Activated CD8-positive, alpha-beta T cell treated with anti-CD3 and anti-CD28 coated beads for 36 hours (primary cell): ENCODE data around the gene WDR5. TPM values are rescaled to one million over a fixed set of nuclear protein-coding genes. Genes with fewer than 3 reads are reported as not detected.

Experiments
- ATAC-seq: fragments of 200-7000 bp; cut with Tn5 transposase; one replicate; pipeline ENCODE4 v1.10.0; 2021; ENCODE audit warnings: mild to moderate bottlenecking, moderate library complexity
- CTCF ChIA-PET: fragments of 350-600 bp; sonication (Branson Sonifier 250); formaldehyde crosslinking; loops from one replicate; lab custom pipeline; 2021; ENCODE audit warnings: antibody characterized with exemption; lab: Charles Lee
- POLR2A ChIA-PET: fragments of 350-600 bp; sonication (Branson Sonifier 250); formaldehyde crosslinking; loops from one replicate; lab custom pipeline; 2021; ENCODE audit warnings: antibody characterized with exemption; lab: Charles Lee
- DNase-seq: peaks from one replicate; pipeline ENCODE4 v3.0.0-alpha.2; 2020
- H3K27ac Mint-ChIP-seq: one replicate; pipeline ENCODE4 v1.8.0; 2021; ENCODE audit warnings: mild to moderate bottlenecking, mixed read lengths
- H3K27me3 Mint-ChIP-seq: one replicate; pipeline ENCODE4 v1.8.0; 2021; ENCODE audit warnings: mixed read lengths
- H3K36me3 Mint-ChIP-seq: one replicate; pipeline ENCODE4 v1.8.0; 2021; ENCODE audit warnings: low read depth, mixed read lengths
- H3K4me1 Mint-ChIP-seq: one replicate; pipeline ENCODE4 v1.8.0; 2021; ENCODE audit warnings: low read depth, mixed read lengths
- H3K4me3 Mint-ChIP-seq: one replicate; pipeline ENCODE4 v1.8.0; 2021; ENCODE audit warnings: mild to moderate bottlenecking, moderate library complexity, mixed read lengths
- H3K9me3 Mint-ChIP-seq: one replicate; pipeline ENCODE4 v1.8.0; 2021; ENCODE audit warnings: mixed read lengths
- CTCF ChIP-seq: fragments of 200-600 bp; IDR thresholded peaks from one replicate; pipeline ENCODE4 v1.8.0; 2022; ENCODE audit warnings: antibody characterized with exemption, mild to moderate bottlenecking
- intact Hi-C: fragments of 100-400 bp; cut with micrococcal nuclease; formaldehyde crosslinking; loops from one replicate; pipeline ENCODE4 v1.10.0; 2022
- total RNA-seq, 2 experiments: library from RNA; stranded (reverse); gene quantifications; one replicate each; pipeline ENCODE4 v1.2.3, GENCODE V29; 2021

The WDR5 gene
- 10 to 100 TPM; 50.9 to 53.3 TPM for total RNA-seq

GRCh38 chr9:134135343-134136117 is at the start of gene WDR5:
WDR5 (plus strand) TSS chr9:134136082; CDS start chr9:134139878, 3,796 bp downstream.
- ChIA-PET POLR2A (interaction anchor here (0.7 to 3.0 kb wide), 12 partner anchors 9 to 466 kb away, joined by 3 to 32 read pairs (median 4); partner anchors contain the start of genes BRD3OS and RNU6ATAC), CTCF (interaction anchor here (0.8 to 3.0 kb wide), 6 partner anchors 28 to 140 kb away, joined by 3 to 12 read pairs (median 4); partner anchors contain the start of gene RNU6ATAC)
- DNase-seq (peak; percentile 91), ATAC-seq (peak; percentile 87)
- H3K9me3 Mint-ChIP-seq, result no peaks in the 10 kb centered on the region
- peaks cover 28% of the 10 kb centered on the region for H3K4me1 Mint-ChIP-seq
- intact Hi-C loops, result no loop called here
- H3K4me3 Mint-ChIP-seq, result peak within 1 kb of the TSS; percentile 88
- no peak for TF ChIP-seq CTCF
- H3K27me3 Mint-ChIP-seq, result no peaks in the 10 kb centered on the region
- H3K27ac Mint-ChIP-seq, result peak within 1 kb of the TSS; percentile 91
- peaks cover 30% of the 10 kb centered on the region for H3K36me3 Mint-ChIP-seq

- ATAC-seq (no peak), DNase-seq (no peak)
- no peak for TF ChIP-seq CTCF
- H3K4me1 Mint-ChIP-seq, result no peaks in the 10 kb centered on the region
- intact Hi-C loops, result no loop called here
- H3K27me3 Mint-ChIP-seq, result peaks cover 4% of the 10 kb centered on the region
- no peaks in the 10 kb centered on the region for H3K36me3 Mint-ChIP-seq
- ChIA-PET CTCF (no interaction called here), POLR2A (interaction anchor here (1.1 kb wide), 1 partner anchor 48 kb away, joined by 3 read pairs; the partner anchor contains the start of gene WDR5)
- H3K4me3 Mint-ChIP-seq, result no peak overlapping the region
- H3K27ac Mint-ChIP-seq, result no peak overlapping the region
- no peaks in the 10 kb centered on the region for H3K9me3 Mint-ChIP-seq
Measured at GRCh38 chr9:134088063-134088725, 47.7 kb upstream of the WDR5 start.

- POLR2A ChIA-PET, result no interaction called here
- ATAC-seq (no peak), DNase-seq (no peak)
- TF ChIP-seq CTCF, result no peak
- Mint-ChIP-seq H3K36me3 (no peaks in the 10 kb centered on the region), H3K4me1 (no peaks in the 10 kb centered on the region), H3K9me3 (no peaks in the 10 kb centered on the region), H3K4me3 (no peak overlapping the region), H3K27ac (no peak overlapping the region), H3K27me3 (peaks cover 8% of the 10 kb centered on the region)
- CTCF ChIA-PET, result no interaction called here
- intact Hi-C loops, result no loop called here
Measured at GRCh38 chr9:134089972-134090371, 45.9 kb upstream of the WDR5 start.

DNA sequence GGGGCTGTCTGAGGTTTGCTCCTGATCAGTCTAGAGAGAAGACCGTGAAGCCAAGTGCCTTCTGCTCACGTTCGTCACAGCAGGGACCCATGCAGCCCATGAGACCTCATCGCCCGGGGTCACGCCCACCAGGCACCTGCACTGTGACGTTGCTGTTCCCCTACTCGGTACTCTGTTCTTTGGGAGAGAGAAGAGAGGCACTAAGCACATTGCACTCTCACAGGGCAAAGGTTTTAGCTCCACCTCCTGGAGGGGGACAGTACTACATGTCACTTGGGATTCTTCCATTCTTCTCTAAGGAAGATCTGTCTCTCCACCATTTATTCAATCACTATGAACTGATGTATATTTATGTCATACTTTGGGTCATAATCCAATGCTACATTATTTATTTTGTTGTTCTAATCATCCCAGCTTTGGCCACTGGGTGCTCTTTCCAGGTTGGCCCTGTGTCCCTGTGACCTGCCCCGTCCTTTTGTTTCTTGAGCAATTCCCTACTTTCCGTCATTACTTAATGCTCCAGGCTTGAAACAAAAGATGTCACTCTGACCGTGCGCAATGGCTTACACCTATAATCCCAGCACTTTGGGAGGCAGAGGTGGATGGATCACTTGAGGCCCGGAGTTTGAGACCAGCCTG is 36.6 kb upstream of the WDR5 start:
- intact Hi-C loops, result no loop called here
- TF ChIP-seq CTCF, result peak; percentile 89
- peaks cover 6% of the 10 kb centered on the region for H3K27me3 Mint-ChIP-seq
- DNase-seq, result peak; percentile 78
- no peaks in the 10 kb centered on the region for H3K36me3 Mint-ChIP-seq
- ChIA-PET CTCF (interaction anchor here (1.0 to 3.2 kb wide), 10 partner anchors 11 to 356 kb away, joined by 3 to 20 read pairs (median 5); partner anchors contain the start of gene WDR5), POLR2A (no interaction called here)
- H3K27ac Mint-ChIP-seq, result no peak overlapping the region
- ATAC-seq, result peak; percentile 100
- no peak overlapping the region for H3K4me3 Mint-ChIP-seq
- H3K9me3 Mint-ChIP-seq, result no peaks in the 10 kb centered on the region
- H3K4me1 Mint-ChIP-seq, result no peaks in the 10 kb centered on the region
